Mucosa of stomach (tissue), 1 donor: ENCODE data around the gene FNDC11.

Source experiments
- H3K27me3 ChIP-seq: one replicate; pipeline ENCODE4 v1.7.0; 2013; ENCODE audit warnings: mild to moderate bottlenecking, low read length; ENCODE audit not compliant: control insufficient read depth, insufficient read depth
- H3K36me3 ChIP-seq: one replicate; pipeline ENCODE4 v1.7.0; 2013; ENCODE audit warnings: low read length; ENCODE audit not compliant: control insufficient read depth, insufficient read depth
- H3K4me1 ChIP-seq: one replicate; pipeline ENCODE4 v1.7.0; 2013; ENCODE audit warnings: mild to moderate bottlenecking, low read length; ENCODE audit not compliant: control insufficient read depth, insufficient read depth
- H3K4me3 ChIP-seq: one replicate; pipeline ENCODE4 v1.7.0; 2013; ENCODE audit warnings: low read length
- H3K9ac ChIP-seq: one replicate; pipeline ENCODE4 v1.7.0; 2013; ENCODE audit warnings: mild to moderate bottlenecking, low read length, moderate library complexity
- H3K9me3 ChIP-seq: one replicate; pipeline ENCODE4 v1.7.0; 2013; ENCODE audit warnings: mild to moderate bottlenecking, low read length, moderate library complexity; ENCODE audit not compliant: control insufficient read depth
- donor health status: Pancreatic carcinoma.

FNDC11 gene

DNA sequence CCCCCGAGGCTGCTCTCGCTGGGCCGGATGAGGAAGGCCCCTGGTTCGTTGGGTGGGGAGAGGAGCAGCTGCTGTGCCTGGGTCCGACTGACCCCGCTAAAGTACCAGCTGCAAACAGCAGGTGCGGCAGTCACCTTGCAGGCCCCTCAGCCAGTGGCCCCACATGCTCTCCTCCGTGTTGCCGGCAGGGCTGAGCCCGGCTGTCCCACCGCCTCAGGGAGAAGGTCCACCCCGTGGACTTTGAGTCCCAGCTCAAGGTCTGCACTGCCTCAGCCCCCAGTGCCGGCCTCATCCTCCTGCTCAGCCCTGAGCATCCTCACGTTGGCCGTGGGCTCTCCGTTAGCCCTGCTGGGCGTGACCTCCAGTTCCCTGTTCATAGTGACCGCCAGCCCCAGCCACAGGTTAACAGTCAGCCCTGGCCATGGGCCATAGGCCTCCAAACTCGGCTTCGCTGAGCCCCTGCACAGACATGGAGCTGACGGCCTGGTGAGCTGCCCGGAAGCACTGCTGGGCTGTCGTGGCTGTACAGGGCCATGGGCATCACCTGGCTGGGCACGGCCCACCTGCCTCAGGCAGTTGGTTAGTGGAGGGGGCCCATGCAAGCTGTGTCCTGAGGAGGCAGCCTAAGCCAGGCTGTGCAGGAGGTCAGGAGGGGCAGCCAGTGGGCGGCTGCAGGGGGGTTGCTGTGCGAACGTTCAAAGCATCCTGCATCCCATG lies 9.6 kb upstream of the FNDC11 start:
- H3K4me3 ChIP-seq = no peak overlapping the region
- H3K27me3 ChIP-seq = peaks cover 35% of the 10 kb centered on the region

DNA sequence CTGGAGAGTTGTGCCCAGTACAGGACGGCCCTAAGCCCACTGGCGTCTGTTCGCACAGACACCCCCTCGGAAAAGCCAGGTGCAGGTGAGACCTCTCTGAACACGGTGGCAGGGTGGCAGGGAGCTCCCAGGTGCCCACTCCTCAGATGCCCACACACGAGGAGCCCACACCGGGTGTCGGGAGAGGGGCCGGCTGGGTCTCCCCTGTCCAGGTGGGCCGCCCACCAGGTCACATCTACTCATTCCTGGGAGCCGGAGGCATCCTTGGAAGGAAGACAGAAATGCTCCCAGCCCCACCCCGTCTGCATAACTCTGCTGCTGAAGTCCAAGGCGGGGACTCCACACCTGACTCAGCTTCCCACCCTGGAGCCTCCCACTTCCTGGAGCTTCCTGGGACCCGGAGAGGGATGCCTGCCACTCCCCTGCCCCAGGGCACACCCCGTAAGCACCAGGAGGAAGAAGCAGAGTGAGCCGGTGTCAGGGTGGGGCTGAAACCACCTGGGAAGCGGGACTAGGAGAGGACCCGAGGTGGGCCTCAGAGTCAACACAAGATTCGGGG lies 8.9 kb upstream of the FNDC11 start:
- H3K27me3 ChIP-seq = peaks cover 37% of the 10 kb centered on the region

More for the DNA sequence above, 9.6 kb upstream of the FNDC11 start:
- peaks cover 23% of the 10 kb centered on the region for H3K4me1 ChIP-seq
- no peaks in the 10 kb centered on the region for H3K36me3 ChIP-seq
- H3K9ac ChIP-seq = no peak overlapping the region
- H3K9me3 ChIP-seq = no peaks in the 10 kb centered on the region

DNA sequence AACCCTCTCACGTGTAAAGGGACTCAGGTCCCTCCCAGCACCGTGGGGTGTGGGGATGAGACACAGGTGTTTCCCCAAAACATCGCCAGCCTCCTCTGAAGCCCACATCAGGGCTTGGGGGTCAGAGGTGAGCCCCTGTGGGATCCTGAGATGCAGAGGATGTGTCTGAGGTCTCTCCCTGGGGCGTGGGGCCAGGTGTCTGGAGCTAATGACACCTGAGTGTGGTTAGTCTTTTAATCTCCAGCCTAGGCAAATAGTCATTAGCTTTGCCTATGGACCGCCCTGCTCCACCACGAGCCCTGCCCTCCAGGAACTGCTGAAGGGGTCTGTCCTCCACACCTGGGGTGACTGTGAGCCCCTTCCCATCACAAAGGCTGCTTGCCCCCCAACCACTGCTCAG lies 8.1 kb upstream of the FNDC11 start:
- H3K36me3 ChIP-seq = no peaks in the 10 kb centered on the region
- no peaks in the 10 kb centered on the region for H3K9me3 ChIP-seq
- H3K4me1 ChIP-seq = peaks cover 22% of the 10 kb centered on the region
- H3K27me3 ChIP-seq = peaks cover 38% of the 10 kb centered on the region
- H3K9ac ChIP-seq = no peak overlapping the region
- H3K4me3 ChIP-seq = no peak overlapping the region

More for the DNA sequence above, 8.9 kb upstream of the FNDC11 start:
- Histone ChIP-seq H3K9me3 (no peaks in the 10 kb centered on the region), H3K9ac (no peak overlapping the region), H3K4me3 (no peak overlapping the region), H3K36me3 (no peaks in the 10 kb centered on the region), H3K4me1 (peaks cover 22% of the 10 kb centered on the region)

DNA sequence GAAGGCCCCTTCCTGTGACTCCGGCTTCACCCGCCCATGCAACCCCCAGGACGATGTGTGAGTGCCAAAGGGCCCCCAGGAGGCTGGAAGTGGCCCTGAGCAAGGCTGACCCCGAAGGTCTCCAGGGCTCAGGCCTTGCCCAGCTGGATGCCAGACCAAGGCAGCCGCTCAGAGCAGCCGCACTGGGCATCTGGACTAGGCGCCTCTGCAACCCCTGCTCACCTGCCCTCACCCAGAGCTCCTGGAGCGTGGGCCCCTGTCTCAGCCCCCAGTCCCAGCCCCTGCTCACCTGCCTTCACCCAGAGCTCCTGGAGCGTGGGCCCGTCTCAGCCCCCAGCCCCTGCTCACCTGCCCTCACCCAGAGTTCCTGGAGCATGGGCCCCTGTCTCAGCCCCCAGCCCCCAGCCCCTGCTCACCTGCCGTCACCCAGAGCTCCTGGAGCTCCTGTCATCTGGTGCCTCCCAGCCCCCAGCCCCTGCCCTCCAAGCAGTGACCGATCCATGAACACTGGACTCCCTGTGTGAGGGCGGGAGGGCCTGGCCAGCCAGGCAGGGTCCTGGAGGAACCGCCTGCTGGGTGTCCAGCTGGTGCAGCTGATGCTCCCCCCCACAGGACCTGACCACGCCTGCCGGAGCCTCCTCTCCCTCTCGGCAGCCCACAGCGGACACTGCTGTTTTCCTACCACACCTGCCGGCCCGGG lies 7.6 kb upstream of the FNDC11 start:
- no peak overlapping the region for H3K4me3 ChIP-seq
- H3K9me3 ChIP-seq = no peaks in the 10 kb centered on the region
- peaks cover 42% of the 10 kb centered on the region for H3K27me3 ChIP-seq
- no peak overlapping the region for H3K9ac ChIP-seq
- H3K36me3 ChIP-seq = no peaks in the 10 kb centered on the region
- H3K4me1 ChIP-seq = peaks cover 22% of the 10 kb centered on the region

DNA sequence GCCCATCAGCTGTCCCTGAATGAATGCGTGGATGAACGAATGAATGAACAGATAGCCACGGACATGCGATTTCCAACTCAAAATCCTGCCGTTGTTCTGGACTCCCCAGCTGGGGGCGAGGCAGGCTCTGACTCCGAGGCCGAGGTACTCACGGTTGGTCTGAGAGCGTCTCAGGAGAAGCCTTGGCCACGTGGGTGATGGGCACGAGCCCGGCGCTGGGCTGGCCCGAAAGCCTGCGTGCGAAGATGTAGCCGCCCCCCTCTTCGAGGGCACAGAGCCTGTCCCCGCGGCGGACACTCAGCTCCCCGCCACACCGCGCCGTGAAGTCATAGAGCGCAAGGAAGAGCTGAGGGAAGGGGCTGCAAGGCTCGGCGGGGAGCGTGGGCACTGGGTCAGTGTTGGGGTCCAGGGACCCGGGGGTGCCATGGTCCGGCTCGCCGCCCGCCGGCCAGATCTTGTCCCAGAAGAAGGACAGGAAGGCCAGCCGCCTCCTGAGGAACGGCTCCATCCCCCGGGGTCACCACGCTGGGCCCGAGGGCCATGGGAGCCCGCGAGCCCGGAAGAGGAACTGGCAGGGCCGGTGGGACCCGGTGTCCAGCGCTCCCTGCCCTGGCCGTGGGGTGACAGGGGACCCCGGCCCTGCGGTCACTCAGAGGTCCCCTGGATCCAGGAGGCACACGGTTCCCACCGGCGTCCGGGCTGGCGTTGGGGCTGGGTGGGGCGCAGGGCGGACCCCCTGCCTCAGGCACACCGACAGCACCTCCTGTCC lies 6.8 kb upstream of the FNDC11 start:
- H3K27me3 ChIP-seq = peaks cover 42% of the 10 kb centered on the region
- H3K9me3 ChIP-seq = no peaks in the 10 kb centered on the region

DNA sequence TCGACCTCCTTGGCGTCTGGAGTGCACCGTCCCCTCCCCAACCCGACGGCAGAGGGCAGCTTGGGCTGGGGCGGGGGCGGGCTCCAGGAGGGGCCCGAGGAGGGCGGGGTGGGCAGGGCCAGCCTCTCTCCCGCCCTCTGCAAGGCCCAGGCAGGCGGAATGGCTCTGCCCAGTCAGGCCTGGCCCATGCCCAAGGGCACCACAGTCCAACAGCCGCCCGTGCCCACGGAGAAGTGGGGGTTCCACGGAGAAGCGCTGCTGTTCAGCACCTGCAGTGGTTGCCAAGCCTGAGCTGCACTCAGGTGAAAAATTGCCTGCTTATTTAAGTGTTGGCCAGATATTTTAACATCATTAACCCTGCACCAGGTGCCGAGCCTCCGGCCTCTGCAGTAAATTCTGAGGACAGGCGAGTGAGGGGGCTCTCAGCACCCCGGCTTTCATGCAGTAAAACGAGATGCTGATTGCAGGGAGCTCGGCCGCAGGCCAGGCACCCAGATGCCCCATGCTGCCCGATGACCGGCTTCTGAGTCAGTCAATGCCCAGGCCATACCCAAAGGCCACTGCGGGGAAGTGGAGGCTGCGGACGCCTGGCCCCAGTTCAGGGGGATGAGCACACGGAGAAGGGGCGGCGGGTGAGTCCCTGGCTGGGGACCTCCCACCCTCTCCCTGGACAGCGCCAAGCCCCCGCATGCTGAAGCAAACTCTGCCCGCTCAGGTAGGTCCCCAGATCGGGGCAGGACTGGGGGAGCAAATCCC lies 6.1 kb upstream of the FNDC11 start, which contains the start of gene SRMS:
TSS of gene SRMS (minus strand) at position 25 of the 756 bp plus-strand sequence. CDS start 286 bp downstream, outside the sequence.
- Histone ChIP-seq H3K9me3 (no peaks in the 10 kb centered on the region), H3K36me3 (no peaks in the 10 kb centered on the region), H3K4me3 (no peak within 1 kb of the TSS), H3K4me1 (peaks cover 25% of the 10 kb centered on the region), H3K9ac (no peak within 1 kb of the TSS), H3K27me3 (peaks cover 42% of the 10 kb centered on the region)

More for the DNA sequence above, 6.8 kb upstream of the FNDC11 start:
- Histone ChIP-seq H3K4me1 (peaks cover 22% of the 10 kb centered on the region), H3K36me3 (no peaks in the 10 kb centered on the region), H3K9ac (no peak overlapping the region), H3K4me3 (no peak overlapping the region)

DNA sequence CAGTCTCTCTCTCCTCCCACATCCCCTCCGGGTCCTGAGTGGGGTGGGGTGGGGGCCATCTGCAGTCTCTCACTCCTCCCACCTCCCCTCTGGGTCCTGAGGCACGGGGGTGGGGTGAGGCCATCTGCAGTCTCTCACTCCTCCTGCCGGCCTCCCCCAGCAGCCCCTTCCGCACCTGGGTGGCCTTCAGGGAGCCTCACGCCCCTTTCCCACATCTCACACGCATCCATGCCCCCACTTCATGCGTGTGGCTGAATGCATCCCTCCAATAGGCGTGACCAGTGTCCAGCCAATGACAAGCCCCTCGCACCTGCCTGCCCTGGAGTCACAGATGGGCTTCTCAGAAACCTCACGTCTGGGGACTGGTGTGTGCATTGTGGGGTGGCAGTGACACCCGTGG lies 5.4 kb upstream of the FNDC11 start:
- H3K27me3 ChIP-seq = peaks cover 42% of the 10 kb centered on the region
- H3K4me3 ChIP-seq = no peak overlapping the region
- no peaks in the 10 kb centered on the region for H3K36me3 ChIP-seq
- H3K9ac ChIP-seq = no peak overlapping the region
- peaks cover 30% of the 10 kb centered on the region for H3K4me1 ChIP-seq
- H3K9me3 ChIP-seq = no peaks in the 10 kb centered on the region

DNA sequence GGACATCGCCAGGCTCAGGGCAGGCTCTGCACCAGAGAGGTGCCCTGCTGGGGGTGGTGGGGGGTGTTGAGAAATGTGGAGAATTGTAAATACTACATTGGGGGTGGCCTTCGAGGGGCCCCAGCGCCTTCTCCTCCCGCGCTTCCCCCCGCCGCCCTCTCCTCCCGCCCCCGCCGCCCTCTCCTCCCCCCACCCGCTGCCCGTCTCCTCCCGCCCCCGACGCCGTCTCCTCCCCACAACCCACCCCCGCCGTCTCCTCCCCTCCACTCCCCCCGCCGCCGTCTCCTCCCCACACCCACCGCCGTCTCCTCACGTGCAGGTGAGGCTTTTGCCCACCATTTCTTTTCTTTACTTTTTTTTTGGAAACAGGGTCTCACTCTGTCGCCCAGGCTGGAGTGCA lies 4.9 kb upstream of the FNDC11 start:
- Histone ChIP-seq H3K9ac (no peak overlapping the region), H3K4me1 (peaks cover 34% of the 10 kb centered on the region), H3K4me3 (no peak overlapping the region), H3K9me3 (no peaks in the 10 kb centered on the region), H3K36me3 (no peaks in the 10 kb centered on the region), H3K27me3 (peaks cover 42% of the 10 kb centered on the region)

DNA sequence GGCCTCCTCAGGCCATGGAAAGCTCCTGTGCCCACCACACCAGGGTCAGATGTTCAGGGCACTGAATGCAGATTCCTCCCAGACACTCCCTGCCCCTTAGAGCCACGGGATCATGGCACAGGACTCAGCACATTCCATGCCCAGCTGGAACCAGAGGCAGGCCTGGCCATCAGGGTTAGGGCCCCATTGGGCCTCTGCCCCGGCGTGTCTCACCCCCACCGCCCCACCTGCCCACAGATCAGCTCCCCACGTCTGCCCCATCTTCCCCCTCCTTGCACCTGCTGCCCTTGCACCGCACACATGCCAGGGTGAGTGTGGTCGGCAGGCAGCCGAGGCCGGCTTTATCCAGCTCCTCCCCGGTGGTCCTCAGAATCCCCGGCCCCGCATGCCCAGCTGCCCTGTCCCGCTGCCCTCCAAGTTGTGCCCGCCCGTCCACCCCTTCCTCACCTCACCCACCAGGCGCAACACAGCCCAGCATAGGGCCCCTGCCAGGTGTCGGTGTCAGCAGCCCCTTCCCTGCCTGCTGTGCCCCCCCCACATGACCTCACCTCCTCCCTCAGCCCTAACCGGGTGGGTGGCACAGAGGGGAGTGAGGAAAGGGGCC lies 4.2 kb upstream of the FNDC11 start:
- Histone ChIP-seq H3K9ac (no peak overlapping the region), H3K4me3 (no peak overlapping the region), H3K36me3 (no peaks in the 10 kb centered on the region), H3K4me1 (peaks cover 37% of the 10 kb centered on the region), H3K9me3 (no peaks in the 10 kb centered on the region), H3K27me3 (peaks cover 42% of the 10 kb centered on the region)

DNA sequence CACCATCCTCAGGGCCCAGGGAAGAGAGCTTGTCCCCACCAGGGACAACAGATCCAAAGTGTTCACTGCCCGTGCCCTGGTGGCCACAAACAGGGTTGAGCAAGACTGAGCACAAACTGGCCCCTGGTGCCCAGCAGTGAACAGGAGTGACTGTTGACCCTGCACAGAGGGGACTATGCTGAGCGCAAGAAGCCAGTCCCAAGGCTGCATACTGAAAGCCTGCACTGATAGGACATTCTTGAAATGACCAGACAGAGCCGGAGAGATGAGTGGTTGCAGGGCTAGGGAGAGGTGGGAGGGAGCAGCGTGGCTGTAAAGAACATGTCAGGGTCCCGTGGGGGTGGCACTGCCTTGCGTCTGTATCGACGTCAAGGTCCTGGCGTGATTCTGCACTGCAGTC lies 2.9 kb upstream of the FNDC11 start:
- H3K9ac ChIP-seq = no peak overlapping the region
- peaks cover 26% of the 10 kb centered on the region for H3K4me1 ChIP-seq
- no peaks in the 10 kb centered on the region for H3K9me3 ChIP-seq
- H3K27me3 ChIP-seq = peaks cover 38% of the 10 kb centered on the region
- no peaks in the 10 kb centered on the region for H3K36me3 ChIP-seq
- H3K4me3 ChIP-seq = no peak overlapping the region
